ENCODE results near the gene RRAD.
A peak's percentile ranks its signal among the peaks of the same experiment; 100 is the strongest.

The RRAD gene

GRCh38 chr16:66872943-66873684, 52.2 kb downstream of the RRAD start (continued):
- no peak for TF ChIP-seq ZNF148 (tag by site-specific recombination; IDR thresholded peaks at IDR 0.05; ENCODE audit: borderline replicate concordance)
- no peak for TF ChIP-seq BCL11A (tag by site-specific recombination; IDR thresholded peaks at IDR 0.05; ENCODE audit: low read depth)
- TF ChIP-seq ZNF112 (tag by site-specific recombination; IDR thresholded peaks at IDR 0.05) = no peak
- TF ChIP-seq ZNF560 (tag by site-specific recombination; IDR thresholded peaks at IDR 0.05; ENCODE audit: borderline replicate concordance) = no peak
- TF ChIP-seq ZNF645 (tag by site-specific recombination; IDR thresholded peaks at IDR 0.05) = no peak
- TF ChIP-seq ZNF26 (tag by site-specific recombination; IDR thresholded peaks at IDR 0.05) = no peak
- no peak for TF ChIP-seq ZNF670 (tag by site-specific recombination; IDR thresholded peaks at IDR 0.05; ENCODE audit: low read depth)
- no peak for TF ChIP-seq SCRT2 (tag by site-specific recombination; IDR thresholded peaks at IDR 0.05)
- peak; percentile 86 for TF ChIP-seq KLF16 (tag by site-specific recombination; IDR thresholded peaks at IDR 0.05)
- TF ChIP-seq ZBTB6 (tag by site-specific recombination; IDR thresholded peaks at IDR 0.05) = no peak
- TF ChIP-seq ZEB2 (tag by site-specific recombination; IDR thresholded peaks at IDR 0.05) = peak; percentile 74
- TF ChIP-seq ZNF280D (tag by site-specific recombination; IDR thresholded peaks at IDR 0.05) = no peak
- no peak for TF ChIP-seq ZNF776 (tag by site-specific recombination; IDR thresholded peaks at IDR 0.05; ENCODE audit: borderline replicate concordance)
- no peak for TF ChIP-seq ZNF155 (tag by site-specific recombination; IDR thresholded peaks at IDR 0.05)
- no peak for TF ChIP-seq ZNF239 (tag by site-specific recombination; IDR thresholded peaks at IDR 0.05)
- TF ChIP-seq ZNF350 (tag by site-specific recombination; IDR thresholded peaks at IDR 0.05) = no peak
- no peak for TF ChIP-seq ZNF704 (tag by site-specific recombination; IDR thresholded peaks at IDR 0.05)
- no peak for TF ChIP-seq ZNF19 (tag by site-specific recombination; IDR thresholded peaks at IDR 0.05; ENCODE audit: low read depth)
- TF ChIP-seq ZNF37A (tag by site-specific recombination; IDR thresholded peaks at IDR 0.05) = no peak
- peak; percentile 87; the same call in 1 of the 2 replicates for TF ChIP-seq ZNF2 (tag by site-specific recombination; IDR thresholded peaks at IDR 0.05)
- peak; percentile 53; the same call in 1 of the 2 replicates for TF ChIP-seq ZNF10 (tag by site-specific recombination; IDR thresholded peaks at IDR 0.05)
- TF ChIP-seq ZBTB48 (tag by site-specific recombination; IDR thresholded peaks at IDR 0.05) = 0 out of 2 replicates have a peak, but pooled peaks have one; percentile 40
- TF ChIP-seq KLF8 (tag by site-specific recombination; IDR thresholded peaks at IDR 0.05) = no peak
- TF ChIP-seq ZNF169 (tag by site-specific recombination; IDR thresholded peaks at IDR 0.05) = no peak
- TF ChIP-seq ZNF24 (tag by site-specific recombination; IDR thresholded peaks at IDR 0.05) = peak; percentile 67; the same call in 1 of the 2 replicates
- TF ChIP-seq ZNF621 (tag by site-specific recombination; IDR thresholded peaks at IDR 0.05) = no peak
- TF ChIP-seq ZNF23 (tag by site-specific recombination; IDR thresholded peaks at IDR 0.05; ENCODE audit: borderline replicate concordance) = no peak
- 0 out of 2 replicates have a peak, but pooled peaks have one; percentile 10 for TF ChIP-seq PRDM1 (tag by site-specific recombination; IDR thresholded peaks at IDR 0.05)
- TF ChIP-seq ZBTB20 (tag by site-specific recombination; IDR thresholded peaks at IDR 0.05) = peak; percentile 40; the same call in 1 of the 2 replicates
- TF ChIP-seq ZNF626 (tag by site-specific recombination; IDR thresholded peaks at IDR 0.05) = no peak
- no peak for TF ChIP-seq ZNF211 (tag by site-specific recombination; IDR thresholded peaks at IDR 0.05; ENCODE audit: low read depth)

Data from HEK293 (cell line).